GM18519 (cell line): Measurements from ENCODE around the gene FAM83G.

Experiments
- ATAC-seq: cut with Tn5 transposase; IDR thresholded peaks from one replicate; pipeline ENCODE4 v1.9.1; 2021; ENCODE audit warnings: mild to moderate bottlenecking, moderate library complexity; ENCODE audit not compliant: unreplicated experiment, low FRiP score

FAM83G gene

DNA sequence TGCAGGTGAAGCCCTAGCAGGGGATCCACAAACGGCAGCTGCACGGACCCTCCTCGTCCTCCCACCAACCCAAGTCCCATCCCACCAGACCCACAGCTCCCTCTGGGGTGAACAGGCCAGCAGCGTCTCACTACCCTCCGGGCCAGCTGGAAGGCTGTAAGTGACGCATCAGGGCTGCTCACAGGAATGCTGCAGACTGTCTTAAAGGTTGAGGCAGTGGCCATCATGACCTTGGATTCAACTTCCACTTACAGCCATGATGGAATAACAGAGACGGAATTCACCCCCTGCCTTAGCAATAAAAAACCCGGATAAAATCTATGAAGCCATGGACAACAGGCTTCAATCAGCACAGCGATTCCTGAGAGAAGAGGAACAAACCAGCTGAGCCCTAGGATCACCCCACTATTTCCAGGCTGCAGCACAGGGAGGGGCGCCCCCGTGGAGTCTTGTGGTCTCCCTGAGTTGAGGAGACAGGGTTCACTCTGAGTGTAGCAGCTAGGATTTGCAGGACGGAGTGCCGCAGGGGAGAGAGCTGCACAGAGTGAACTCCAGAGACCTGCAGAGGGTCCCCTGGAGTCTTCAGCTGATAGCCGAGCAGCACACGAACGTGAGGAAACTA lies 10.5 kb downstream of the FAM83G start:
- no peak for ATAC-seq

DNA sequence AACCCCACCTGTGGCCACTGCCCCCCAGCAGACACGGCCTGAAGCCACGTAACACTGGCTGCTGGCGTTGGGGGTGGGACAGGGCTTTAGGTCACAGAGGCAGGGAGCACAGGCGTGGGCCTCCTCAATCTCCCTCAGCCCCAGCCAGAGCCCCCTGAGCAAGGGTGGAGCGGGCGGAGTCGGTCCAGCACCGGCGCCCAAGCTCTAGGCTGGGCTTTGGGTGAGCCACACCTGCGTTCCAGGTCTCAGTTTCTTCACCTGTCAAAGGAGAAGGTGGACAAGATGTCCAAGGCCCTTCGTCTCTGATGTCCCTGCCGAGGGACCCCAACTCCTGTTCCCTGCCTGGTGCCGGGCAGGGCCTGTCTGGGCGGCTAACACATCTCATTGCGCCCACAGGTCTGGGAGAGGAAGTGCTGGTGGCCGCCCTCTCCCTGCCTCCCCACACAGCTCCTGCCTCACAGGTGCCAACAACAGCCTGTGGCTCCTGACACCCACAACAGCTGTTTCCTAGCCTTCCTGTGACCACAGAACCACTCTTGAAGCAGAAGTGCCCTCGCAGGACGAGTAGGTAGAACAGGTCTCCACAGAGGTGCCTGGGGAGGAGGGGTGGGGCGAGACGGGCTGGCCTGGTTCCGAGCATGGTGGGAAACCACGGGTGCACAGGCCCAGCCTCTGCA lies 12.0 kb downstream of the FAM83G start:
- no peak for ATAC-seq

DNA sequence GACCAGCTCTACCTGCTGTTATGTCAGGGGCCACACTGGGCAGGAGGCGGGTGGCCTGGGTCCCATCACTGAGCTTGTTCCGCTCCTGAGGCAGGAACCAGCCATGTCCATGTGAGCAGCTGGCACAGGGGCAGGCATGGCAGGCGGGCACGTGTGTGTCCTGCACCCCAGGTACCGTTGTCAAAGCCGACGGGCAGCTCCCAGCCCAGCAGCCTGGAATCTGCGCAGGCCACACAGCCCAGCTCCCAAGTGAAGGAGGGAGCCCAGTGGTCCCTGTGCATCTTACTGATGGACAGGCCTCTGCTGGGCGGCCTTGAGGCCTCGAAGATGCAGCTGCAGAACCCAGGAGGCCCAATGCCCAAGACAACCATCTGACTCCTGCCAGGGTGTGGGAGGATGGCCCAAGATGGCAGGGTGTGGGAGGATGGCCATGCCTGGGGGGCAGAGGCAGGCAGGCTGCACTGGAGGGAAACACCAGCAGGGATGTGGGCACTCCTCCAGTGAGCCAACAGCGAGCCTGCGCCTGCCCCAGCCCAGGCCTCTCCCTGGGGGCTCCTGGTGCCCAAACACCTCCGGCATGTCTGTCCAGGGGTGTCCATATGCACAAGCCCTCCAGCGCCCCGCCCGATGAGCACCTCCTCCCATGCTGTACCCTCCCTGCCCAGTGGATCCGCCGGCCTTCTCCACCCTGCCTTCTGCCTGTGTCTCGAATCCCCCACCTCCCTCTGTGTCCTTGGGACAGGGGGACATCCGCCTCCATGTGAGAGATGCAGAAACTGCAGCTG lies 12.8 kb downstream of the FAM83G start:
- ATAC-seq = no peak

DNA sequence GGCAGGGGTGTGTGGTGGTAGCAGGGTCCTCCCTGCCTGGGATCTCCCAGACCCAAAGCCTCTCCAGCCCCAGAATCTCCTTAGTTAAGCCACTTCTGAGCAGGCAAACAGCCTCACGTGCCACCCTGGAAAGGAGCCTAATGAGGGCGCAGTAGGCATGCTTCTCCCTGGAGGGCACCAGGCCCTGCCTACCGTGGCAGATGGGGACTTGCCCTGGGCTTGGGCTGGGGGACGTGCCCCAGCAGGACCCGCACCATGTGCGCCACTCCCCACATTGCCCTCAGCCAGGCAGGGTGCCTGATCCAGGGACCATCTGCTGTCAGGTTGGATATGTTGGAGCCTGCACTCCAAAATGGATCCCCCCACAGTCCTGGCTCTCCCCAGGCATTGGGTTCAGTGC lies 14.2 kb downstream of the FAM83G start:
- ATAC-seq = no peak

DNA sequence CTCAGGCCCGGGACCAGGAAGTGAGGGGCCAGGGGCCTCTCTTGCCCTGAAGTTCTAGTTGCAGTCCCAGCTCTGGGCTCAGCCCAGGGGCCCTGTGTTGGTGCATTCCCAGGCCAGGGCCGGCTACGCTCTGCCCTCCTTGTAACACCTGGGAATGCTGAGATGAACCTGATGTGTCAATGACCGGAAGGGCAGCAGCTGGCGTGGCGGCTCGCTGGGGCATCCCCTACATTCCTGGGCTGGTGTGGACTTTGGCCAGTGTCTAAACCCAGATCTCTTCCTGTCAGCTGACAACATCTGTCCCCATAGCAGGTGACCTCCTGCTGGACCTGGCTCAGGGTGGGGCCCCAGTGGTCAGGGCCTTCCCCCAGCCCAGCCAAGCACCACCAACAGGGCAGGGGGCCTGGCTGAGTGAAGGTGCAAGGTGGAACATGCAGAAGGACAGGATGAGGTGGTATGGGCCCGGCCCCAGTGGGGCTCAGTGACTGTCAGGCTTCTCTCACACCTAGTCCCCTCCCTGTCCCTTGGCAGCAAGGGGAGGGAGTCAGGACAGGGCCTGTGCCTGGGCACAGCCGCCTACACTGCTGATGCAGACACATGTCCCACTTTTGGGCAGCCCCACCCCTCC lies 15.9 kb downstream of the FAM83G start:
- no peak for ATAC-seq

DNA sequence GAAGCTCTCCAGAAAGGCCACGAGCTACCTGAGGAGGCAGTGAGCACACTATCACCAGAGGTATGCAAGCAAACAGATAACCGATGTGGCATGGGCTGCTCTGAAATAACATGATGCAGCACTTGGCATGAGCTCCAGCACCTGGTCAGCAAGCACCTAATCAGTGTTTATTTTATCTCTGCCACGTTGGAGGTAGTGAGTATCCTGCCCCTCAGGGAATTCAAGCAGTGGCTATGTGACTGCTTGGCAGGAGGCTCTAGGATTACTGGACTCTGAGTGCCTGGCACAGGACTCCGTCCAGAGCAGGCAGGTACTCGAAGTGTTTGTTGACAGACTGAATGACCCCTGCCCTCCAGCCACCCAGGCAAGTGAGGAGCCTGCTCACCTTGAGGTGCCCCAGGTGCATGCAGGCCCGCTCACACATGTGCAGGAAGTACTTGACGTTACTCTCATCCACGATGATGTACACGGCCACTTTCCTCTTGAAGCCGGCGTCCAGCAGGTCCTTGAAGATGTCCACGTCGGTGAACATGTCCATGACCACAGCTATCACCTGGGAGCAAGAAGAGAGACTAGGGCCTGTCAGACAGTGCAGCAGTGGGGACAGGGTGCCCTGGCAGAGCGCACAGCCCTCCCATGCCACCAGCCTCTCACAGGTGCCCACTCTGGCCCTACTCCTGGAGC lies 16.6 kb downstream of the FAM83G start:
- ATAC-seq = no peak

DNA sequence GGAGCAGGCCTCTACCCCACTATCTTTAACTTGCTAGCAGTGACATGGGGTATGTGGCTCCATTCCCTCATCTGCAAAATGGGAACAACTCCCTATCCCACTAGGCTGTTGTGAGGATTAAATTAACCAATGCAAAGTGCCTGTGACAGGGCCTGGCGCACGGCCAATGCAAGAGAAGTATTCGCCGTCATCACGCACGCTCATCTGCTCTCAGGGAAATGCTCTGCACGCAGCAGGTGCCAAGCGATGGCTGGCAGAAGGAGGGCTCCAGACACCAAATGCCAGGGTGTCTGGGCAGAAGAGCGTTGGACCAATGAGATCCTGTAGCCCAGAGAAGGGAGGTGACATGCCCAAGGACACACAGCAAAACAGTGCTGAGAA lies 17.3 kb downstream of the FAM83G start:
- no peak for ATAC-seq

DNA sequence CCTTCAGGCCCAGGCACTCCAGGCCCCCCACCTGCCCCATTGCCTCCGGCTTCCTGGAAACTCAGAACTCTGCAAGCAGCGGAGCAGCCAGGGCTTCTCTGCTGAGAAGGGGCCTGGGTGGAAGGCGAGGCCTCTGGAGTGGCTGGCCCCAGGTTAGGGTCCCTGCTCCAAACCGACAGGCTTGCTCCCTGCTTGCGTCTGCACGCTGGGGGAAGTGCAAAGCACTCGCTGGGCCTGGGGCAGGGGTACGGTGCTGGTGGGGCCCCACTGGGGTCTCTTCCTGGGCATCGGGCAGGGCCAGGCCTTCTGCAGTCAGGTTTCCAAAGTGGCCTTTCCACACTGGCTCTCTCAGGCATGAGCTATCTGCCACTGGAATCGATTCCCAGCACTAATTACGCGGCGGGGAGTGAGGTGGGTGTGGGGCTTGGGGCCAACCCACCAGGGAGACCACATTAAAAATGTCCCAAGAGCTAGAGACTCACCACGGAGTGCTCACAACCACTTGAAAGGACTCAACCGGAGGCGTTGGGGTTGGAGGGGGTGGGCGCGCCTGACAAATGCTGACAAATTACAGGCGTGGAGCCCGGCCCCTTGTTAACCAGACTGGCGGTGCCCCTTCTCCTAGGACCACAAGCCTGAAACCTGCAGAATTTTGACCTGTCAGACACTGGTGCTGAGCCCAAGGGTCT lies 17.9 kb downstream of the FAM83G start:
- no peak for ATAC-seq

DNA sequence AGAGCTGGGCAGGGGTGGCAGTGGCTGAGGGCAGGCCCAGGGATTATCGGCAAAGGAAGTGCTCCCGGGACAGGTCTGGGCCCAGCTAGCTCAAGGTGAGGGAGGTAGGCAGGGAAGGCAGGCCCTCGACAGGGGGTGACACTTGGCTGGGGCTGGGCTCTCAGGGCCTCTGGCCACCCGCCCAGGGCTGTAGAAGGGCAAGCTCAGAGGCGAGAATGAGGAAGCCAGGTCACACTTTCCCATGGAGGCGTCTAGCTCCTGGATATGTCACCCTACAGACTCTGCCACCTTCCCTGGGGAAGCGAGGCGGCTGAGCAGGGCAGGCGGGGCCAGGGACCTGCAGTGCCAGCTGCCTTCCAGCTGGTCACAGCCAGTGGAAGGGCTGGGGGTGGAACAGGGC lies 19.1 kb downstream of the FAM83G start:
- no peak for ATAC-seq

DNA sequence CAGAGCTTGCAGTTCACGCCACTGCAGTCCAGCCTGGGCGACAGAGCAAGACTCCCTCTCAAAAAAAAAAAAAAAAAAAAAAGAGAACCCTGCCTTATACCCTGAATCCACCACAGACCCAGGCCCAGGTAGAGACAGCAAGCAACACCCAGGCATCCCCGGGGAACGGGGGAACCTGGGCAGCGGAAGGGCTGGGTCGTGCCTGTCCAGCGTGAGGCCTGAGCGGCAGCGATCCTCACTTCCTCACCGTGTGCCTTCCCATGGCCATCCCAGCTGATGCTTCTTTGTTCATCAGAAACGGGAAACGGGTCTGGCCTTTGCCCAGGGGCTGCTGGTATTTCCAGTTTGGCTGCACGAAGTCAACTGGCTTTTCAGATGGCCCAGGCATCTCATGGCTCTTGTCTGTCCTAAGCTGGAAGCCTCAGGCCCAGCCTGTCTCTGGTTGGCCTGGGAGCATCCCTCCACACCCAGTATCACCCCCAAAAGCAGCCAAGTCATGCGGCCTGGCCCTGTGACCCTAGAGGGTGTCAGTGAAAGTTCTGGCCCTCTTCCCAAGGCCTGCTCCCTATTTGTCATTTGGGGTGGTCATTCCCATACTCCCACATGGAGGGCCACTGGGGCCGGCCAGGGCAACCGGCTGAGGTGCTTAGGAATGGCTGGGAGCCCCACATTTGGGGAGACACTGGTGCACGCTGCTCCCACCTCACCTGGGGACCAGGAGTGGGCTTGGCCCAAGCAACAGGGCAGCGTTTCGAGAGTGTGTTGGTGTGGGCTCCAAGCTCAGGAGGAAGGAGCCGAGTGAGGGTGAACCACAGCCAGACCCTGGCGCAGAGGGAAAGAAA lies 20.1 kb downstream of the FAM83G start:
- ATAC-seq = no peak

DNA sequence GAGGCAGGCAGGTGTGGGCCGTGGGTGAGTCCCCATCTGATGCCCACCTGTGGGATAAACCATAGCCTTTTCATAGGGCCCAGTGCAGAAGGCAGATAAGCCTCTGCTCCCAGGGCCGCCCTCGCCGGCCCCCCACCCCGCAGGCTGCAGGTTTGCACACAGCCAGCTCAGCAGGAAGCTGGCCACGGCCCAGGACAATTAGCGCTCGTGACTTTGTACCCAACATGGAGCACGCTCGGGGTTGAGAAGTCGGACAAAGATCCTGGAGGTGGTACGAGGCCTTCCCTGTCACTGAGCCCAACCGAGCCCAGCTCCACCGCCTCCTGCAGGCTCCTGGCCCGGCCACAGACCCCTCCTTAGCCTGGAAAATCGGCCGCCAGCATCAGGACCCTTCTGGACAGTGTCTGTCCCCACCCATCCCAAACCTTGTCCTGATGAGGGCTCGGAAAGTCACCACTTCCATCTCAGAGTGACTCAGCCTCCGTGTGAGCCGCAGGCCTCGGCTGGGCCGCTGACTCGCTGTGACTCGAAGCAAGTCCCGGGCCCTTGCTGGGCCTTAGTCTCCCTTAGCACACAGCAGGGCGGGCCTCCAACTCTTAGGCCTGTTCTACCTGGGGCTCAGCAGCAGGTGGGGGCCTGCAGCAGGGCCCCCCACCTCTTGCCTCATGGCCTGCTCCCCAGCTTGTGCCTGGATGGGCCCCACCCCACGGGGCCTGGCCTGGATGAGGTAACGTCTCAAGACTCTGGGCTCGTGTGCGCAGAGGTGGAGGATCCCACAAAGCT lies 22.7 kb downstream of the FAM83G start:
- no peak for ATAC-seq

DNA sequence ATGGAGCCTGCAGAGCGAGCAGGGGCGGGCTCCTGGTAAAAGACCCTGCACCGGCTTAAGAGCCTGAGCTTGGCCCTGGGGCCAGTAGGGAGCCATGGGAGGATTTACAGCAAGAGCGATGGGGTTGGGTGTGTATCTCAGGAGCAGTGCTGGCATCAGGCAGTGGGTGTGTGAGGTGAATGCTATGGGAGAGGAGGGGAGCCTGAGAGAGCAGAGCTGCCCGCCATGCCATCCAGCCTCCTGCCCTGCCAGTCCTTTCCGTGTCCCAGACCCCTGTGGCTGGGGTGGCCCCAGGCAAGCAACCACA lies 23.3 kb downstream of the FAM83G start:
- ATAC-seq = no peak

DNA sequence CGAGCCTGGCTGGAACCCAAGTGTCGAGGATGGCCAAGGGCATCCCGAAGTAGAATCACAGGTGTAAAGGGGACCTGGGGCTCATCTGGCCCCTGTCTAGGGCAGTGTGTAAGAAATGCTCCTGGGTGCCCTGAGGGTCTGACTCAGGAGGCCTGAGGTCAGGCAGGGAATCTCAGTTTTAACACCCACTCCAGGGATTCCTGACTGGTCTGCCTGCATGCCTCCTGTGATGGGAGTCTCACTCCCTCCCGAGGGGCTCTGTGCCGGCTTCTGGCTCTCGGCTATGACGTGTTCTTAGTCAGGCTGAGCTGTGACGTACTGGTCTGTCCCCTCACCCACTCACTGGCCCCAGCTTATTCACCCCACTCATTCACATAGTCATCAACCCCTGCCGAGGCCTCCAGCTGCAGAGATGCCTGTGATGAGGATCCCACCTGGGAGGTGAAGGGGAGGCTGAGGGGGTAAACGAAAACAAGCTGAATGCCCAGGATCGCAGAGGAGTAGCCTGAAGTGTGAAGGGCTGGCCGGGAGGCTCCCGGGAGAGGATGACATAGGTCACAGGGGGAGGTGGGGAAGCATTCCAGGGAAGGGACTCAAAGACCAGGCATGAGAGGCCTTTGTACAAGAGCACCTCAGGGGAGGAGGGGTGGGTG lies 23.8 kb downstream of the FAM83G start:
- ATAC-seq = no peak

DNA sequence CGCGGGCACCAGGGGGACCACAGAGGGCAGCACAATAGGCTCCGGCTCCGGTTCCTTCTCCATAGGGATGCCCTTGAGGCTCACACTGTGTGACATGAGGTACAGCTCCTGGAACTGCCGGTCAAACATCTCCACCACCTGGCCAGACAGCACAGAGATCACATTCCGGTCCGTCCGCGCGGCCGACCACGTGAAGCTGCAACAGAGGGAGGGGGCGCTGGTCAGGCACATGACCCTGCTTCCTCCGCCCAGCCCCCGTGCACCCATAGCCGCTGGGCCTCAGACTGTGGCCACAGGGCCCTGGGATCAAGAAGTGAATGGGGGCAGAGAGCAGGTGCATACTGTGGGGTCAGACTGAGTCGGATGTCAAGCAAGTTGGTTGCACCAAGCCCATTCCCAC lies 25.9 kb downstream of the FAM83G start:
- no peak for ATAC-seq

DNA sequence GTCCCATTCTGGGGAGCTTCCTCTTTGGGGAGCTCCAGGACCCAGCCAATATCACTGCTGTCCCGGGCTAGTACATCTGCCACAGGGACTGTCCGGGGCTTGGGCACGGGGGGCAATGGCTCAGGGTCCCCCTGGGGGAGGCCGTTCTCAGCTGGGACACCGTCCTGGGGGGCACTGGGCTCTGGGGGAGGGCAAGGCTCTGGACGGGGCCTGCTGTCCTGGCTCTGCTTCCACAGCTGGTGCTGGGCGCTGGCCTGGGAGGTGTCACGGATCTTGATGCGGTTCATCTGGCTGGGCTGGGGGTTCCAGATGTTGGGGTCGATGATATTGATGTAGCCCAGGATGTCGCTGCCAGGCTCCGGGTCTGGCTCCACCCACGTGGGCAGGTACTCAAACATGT lies 26.5 kb downstream of the FAM83G start:
- ATAC-seq = no peak

DNA sequence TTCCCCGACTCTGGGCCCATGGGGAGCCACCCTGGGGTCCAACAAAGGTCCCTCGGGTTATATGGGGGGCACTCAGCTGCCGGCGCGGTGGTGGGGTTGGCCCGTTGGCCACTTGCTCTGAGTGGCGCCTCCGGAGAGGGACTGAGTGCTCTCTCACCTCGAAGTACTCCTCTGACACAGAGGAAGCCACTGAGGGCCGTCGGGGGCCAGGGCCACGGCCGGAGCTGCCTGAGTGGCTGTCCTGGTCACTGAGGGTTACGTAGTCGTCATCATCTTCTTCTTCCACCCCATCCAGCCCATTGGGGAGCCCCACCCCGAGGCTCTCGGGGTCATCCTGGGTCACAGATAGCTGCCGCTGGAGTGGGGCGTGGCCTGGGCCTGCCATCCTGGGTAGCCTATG lies 26.9 kb downstream of the FAM83G start:
- no peak for ATAC-seq

DNA sequence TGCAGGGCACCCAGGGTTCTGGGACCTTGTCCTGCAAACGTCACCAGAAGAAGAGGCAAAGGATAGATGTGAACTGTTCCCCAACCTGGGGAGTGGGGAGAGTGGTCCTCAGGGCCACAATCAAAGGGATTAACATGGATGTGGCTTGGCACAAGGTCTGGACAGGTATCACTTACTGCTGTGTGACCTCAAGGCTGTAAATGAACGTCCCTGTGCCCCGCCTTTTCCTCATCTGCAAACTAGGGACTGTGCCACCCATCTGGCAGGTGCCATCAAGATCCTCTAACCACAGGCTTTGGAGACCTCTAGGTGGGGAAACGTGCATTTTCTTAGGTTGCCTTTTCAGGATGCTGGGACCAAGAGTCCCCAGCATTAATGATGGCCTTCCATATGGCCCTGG lies 27.5 kb downstream of the FAM83G start:
- no peak for ATAC-seq

DNA sequence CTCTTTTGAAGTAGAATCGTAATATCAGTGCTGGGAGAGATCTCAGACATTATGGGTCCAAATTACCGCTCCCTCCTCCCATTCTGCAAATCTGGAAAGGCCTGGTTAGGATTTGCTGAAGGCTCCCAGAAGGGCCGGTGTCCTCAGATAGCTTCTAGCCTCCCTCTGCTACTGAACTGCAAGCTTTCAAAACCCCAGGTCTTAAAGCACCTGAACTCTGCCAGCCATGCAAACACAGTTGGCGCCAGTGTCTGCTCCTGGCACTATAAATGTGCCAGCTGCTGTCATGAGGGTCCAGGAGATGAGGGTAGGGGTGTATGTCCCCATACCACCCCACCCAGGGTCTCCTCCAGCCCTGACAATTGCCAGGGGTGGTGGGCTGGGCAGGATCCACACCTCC lies 28.4 kb downstream of the FAM83G start:
- ATAC-seq = no peak
